Measurements from ENCODE around the gene TMEM91.
"Not testable (repeated sequence)": the region's sequence is repeated elsewhere in the genome, so short reads cannot be mapped to it uniquely, and the experiment has no call there.

The TMEM91 gene

GRCh38 chr19:41371541-41371940 is 4.8 kb upstream of the TMEM91 start:
- TF ChIP-seq, protein P1, sequence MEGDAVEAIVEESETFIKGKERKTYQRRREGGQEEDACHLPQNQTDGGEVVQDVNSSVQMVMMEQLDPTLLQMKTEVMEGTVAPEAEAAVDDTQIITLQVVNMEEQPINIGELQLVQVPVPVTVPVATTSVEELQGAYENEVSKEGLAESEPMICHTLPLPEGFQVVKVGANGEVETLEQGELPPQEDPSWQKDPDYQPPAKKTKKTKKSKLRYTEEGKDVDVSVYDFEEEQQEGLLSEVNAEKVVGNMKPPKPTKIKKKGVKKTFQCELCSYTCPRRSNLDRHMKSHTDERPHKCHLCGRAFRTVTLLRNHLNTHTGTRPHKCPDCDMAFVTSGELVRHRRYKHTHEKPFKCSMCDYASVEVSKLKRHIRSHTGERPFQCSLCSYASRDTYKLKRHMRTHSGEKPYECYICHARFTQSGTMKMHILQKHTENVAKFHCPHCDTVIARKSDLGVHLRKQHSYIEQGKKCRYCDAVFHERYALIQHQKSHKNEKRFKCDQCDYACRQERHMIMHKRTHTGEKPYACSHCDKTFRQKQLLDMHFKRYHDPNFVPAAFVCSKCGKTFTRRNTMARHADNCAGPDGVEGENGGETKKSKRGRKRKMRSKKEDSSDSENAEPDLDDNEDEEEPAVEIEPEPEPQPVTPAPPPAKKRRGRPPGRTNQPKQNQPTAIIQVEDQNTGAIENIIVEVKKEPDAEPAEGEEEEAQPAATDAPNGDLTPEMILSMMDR (IDR thresholded peaks at IDR 0.05; ENCODE audit: low read depth, low read length): no peak
- Histone ChIP-seq H3K27me3 (no peaks in the 10 kb centered on the region), H3K4me3 (ENCODE audit: low read depth, low read length) (no peak overlapping the region), H3K9me3 (no peaks in the 10 kb centered on the region), H3K36me3 (no peaks in the 10 kb centered on the region), H3K4me1 (peaks cover 15% of the 10 kb centered on the region)
- no peak for DNase-seq

GRCh38 chr19:41372501-41372900 is 3.8 kb upstream of the TMEM91 start:
- Histone ChIP-seq H3K9me3 (no peaks in the 10 kb centered on the region), H3K27me3 (no peaks in the 10 kb centered on the region), H3K4me1 (peaks cover 15% of the 10 kb centered on the region), H3K36me3 (no peaks in the 10 kb centered on the region), H3K4me3 (ENCODE audit: low read depth, low read length) (no peak overlapping the region)
- TF ChIP-seq, protein P1 (IDR thresholded peaks at IDR 0.05; ENCODE audit: low read depth, low read length): no peak
- no peak for DNase-seq

DNA sequence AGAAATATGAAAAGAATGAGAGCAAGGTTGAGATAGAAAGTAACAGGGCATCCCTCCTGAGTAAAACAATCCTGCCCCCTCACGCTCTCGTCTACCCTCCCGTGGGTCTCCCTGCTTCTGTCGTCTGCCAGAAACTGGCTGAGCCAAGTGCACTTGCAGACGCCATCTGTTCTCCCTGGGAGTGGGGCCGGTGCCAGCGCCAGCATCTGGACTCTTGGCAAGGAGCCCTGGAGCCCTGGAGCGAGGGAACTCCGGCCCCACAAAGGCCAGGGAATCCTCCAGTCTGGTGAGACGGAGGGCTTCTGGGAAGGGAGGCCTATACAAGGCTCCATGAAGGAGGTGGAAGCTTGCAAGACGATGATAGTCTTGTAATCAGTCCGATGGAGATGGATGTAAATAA is 2.3 kb upstream of the TMEM91 start:
- no peaks in the 10 kb centered on the region for H3K9me3 ChIP-seq
- no peaks in the 10 kb centered on the region for H3K27me3 ChIP-seq
- H3K4me1 ChIP-seq: peaks cover 15% of the 10 kb centered on the region
- peak; percentile 97 for DNase-seq
- no peaks in the 10 kb centered on the region for H3K36me3 ChIP-seq
- no peak overlapping the region for H3K4me3 ChIP-seq (ENCODE audit: low read depth, low read length)
- TF ChIP-seq, protein P1 (IDR thresholded peaks at IDR 0.05; ENCODE audit: low read depth, low read length): no peak

DNA sequence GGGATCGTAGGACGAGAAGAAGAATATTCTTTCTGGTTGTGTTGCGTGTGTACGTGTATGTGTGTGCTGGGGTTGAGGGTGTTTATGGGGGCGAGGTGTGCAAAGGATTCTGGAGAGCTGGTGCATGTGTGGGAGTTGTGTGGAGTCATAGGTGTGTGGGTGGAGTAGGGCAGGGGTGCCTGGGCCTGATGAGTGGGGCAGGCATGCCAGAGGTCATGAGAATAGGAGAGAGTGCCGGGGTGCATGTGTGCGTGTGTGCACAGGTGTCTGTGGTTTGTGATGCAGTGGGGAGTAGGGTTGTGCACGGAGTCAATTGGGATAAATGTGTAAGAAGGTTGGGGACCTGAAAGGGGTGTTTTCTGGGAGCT is 649 bp downstream of the TMEM91 start:
- DNase-seq: no peak
- peak overlapping the region; percentile 58 for H3K4me3 ChIP-seq (ENCODE audit: low read depth, low read length)
- no peaks in the 10 kb centered on the region for H3K27me3 ChIP-seq
- no peaks in the 10 kb centered on the region for H3K9me3 ChIP-seq
- peaks cover 19% of the 10 kb centered on the region for H3K4me1 ChIP-seq
- H3K36me3 ChIP-seq: no peaks in the 10 kb centered on the region
- TF ChIP-seq, protein P1 (IDR thresholded peaks at IDR 0.05; ENCODE audit: low read depth, low read length): no peak

- TF ChIP-seq, protein P1 (IDR thresholded peaks at IDR 0.05; ENCODE audit: low read depth, low read length): peak; percentile 50
- Histone ChIP-seq H3K4me3 (ENCODE audit: low read depth, low read length) (no peak overlapping the region), H3K27me3 (no peaks in the 10 kb centered on the region), H3K36me3 (no peaks in the 10 kb centered on the region), H3K9me3 (no peaks in the 10 kb centered on the region), H3K4me1 (peaks cover 19% of the 10 kb centered on the region)
- peak; percentile 73 for DNase-seq
Measured at GRCh38 chr19:41377977-41378709, 1.8 kb downstream of the TMEM91 start.

DNA sequence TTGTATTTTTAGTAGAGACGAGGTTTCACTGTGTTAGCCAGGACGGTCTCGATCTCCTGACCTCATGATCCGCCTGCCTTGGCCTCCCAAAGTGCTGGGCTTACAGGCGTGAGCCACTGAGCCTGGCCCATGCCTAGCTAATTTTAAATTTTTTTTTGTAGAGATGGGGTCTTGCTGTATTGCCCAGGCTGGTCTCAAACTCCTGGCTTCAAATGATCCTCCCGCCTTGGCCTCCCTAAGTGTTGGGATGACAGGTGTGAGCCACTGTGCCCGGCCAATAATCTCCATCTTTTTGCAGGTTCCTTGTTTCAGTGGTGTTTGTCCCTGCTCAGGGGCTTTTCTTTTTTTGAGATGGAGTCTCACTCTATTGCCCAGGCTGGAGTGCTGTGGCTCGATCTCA is 5.2 kb downstream of the TMEM91 start:
- H3K9me3 ChIP-seq; H3K36me3 ChIP-seq; DNase-seq; H3K27me3 ChIP-seq; H3K4me3 ChIP-seq (ENCODE audit: low read depth, low read length); H3K4me1 ChIP-seq: not testable (repeated sequence)

Measured in BE2C (cell line).